ENCODE measurements around the gene PRDM16. TPM values are rescaled to one million over a fixed set of nuclear protein-coding genes. Genes with fewer than 3 reads are reported as not detected.

Gene PRDM16
- total and polyA plus RNA-seq, 2 of the 8 experiments (the other 6 are each of a cell fraction or from before 2014, with no cell fraction given): 0.39 to 0.43 TPM

- DNase-seq (ENCODE audit: low read depth in 1 of 2, low spot score in 2 of 2) (no peak), FAIRE-seq (no peak)
- H3K4me2 ChIP-seq (ENCODE audit: insufficient read depth in 1 of 2, low read depth in 2 of 2, low read length in 2 of 2): no peak overlapping the region
- H2BK5ac ChIP-seq (ENCODE audit: low read depth, low read length): no peak overlapping the region
- no peak overlapping the region for H4K5ac ChIP-seq (ENCODE audit: insufficient read length, low read depth, low read length)
- H3K4ac ChIP-seq (replicated peaks; ENCODE audit: insufficient read length, low read depth, low read length): no peak overlapping the region
- H3K9ac ChIP-seq (replicated peaks in 1 of 4; ENCODE audit: extremely low read depth in 1 of 4, low read depth in 3 of 4, low read length in 3 of 4): no peak overlapping the region
- no peak overlapping the region for H4K91ac ChIP-seq (replicated peaks; ENCODE audit: insufficient read length, low read length)
- H3K27me3 ChIP-seq (replicated peaks in 1 of 4; ENCODE audit: control insufficient read depth in 3 of 4, extremely low read depth in 1 of 4, insufficient read depth in 3 of 4, low read length in 3 of 4): peaks cover 1 to 20% (median 14%) of the 10 kb centered on the region in 4 experiments; a peak in 6 of 7 replicates
- no peak overlapping the region for H4K8ac ChIP-seq (ENCODE audit: extremely low read depth, insufficient read depth, low read length)
- H2BK120ac ChIP-seq (replicated peaks; ENCODE audit: low read depth, low read length): no peak overlapping the region
- no peak overlapping the region for H3K27ac ChIP-seq (ENCODE audit: low read depth, low read length)
- ChIA-PET CTCF (ENCODE audit: partially characterized antibody) (interaction anchor here (0.7 to 2.7 kb wide), 4 partner anchors 10 to 47 kb away, joined by 3 to 11 read pairs (median 4); no protein-coding TSS in a partner anchor), POLR2A (ENCODE audit: partially characterized antibody) (no interaction called here)
- H3K18ac ChIP-seq (ENCODE audit: extremely low read depth, low read length): no peak overlapping the region
- no peak overlapping the region for H3K56ac ChIP-seq (replicated peaks; ENCODE audit: insufficient read length, low read depth, low read length)
- H3K23me2 ChIP-seq (ENCODE audit: low read depth, low read length): no peaks in the 10 kb centered on the region
- no peak overlapping the region for H2AFZ ChIP-seq (ENCODE audit: low read length)
- H2AK5ac ChIP-seq (ENCODE audit: low read depth, low read length): no peak overlapping the region
- peaks cover 0 to 4% (median 1%) of the 10 kb centered on the region in 4 experiments; a peak in 2 of 7 replicates for H3K4me1 ChIP-seq (replicated peaks in 1 of 4; ENCODE audit: control insufficient read depth in 3 of 4, insufficient read depth in 4 of 4, low read length in 3 of 4)
- WGBS, 2 experiments (ENCODE audit: extremely low coverage in 1 of 2, insufficient coverage in 1 of 2, insufficient read length in 1 of 2, insufficient replicate concordance in 2 of 2, low coverage in 1 of 2, low lambda C conversion rate in 2 of 2, missing lambda C conversion rate in 1 of 2): 89% methylated on average over 5 of the region's 5 CpGs; no CpG with 5 or more reads in 1 of the 2 experiments
- no peak overlapping the region for H2BK15ac ChIP-seq (ENCODE audit: low read length)
- H3K23ac ChIP-seq (ENCODE audit: insufficient read length): no peak overlapping the region
- H3K9me3 ChIP-seq (ENCODE audit: insufficient read depth in 2 of 2, low read depth in 1 of 2, low read length in 1 of 2): no peaks in the 10 kb centered on the region
- H2BK20ac ChIP-seq (ENCODE audit: low read length): no peak overlapping the region
- no peaks in the 10 kb centered on the region for H3K79me2 ChIP-seq (ENCODE audit: control insufficient read depth in 1 of 2, insufficient read depth in 2 of 2, low read length in 2 of 2)
- H3K79me1 ChIP-seq (ENCODE audit: low read depth, low read length): no peaks in the 10 kb centered on the region
- H3K36me3 ChIP-seq (ENCODE audit: control insufficient read depth in 2 of 4, insufficient read depth in 4 of 4, low read length in 3 of 4): no peaks in the 10 kb centered on the region; a peak in 1 of 8 replicates
- H3K14ac ChIP-seq (ENCODE audit: insufficient read length): no peak overlapping the region
- peaks cover 0 to 5% of the 10 kb centered on the region in 2 experiments for H4K20me1 ChIP-seq (replicated peaks in 1 of 2; ENCODE audit: control insufficient read depth in 1 of 2, insufficient read depth in 2 of 2, low read length in 2 of 2)
- H2BK12ac ChIP-seq (ENCODE audit: low read depth, low read length): no peak overlapping the region
- no peak overlapping the region for H3K4me3 ChIP-seq (ENCODE audit: extremely low read depth in 1 of 4, insufficient read depth in 2 of 4, low read depth in 3 of 4, low read length in 4 of 4)
- no peak for TF ChIP-seq PHF8 (conservative IDR thresholded peaks at IDR 0.05; ENCODE audit: low read depth, low read length)
- no peak for TF ChIP-seq SP4 (IDR thresholded peaks at IDR 0.05; ENCODE audit: low read length)
- TF ChIP-seq SP2 (IDR thresholded peaks at IDR 0.05; ENCODE audit: low read length): no peak
- no peak for TF ChIP-seq RFX5 (IDR thresholded peaks at IDR 0.05; ENCODE audit: borderline replicate concordance, low read depth, low read length)
- no peak for TF ChIP-seq NANOG (IDR thresholded peaks at IDR 0.05; ENCODE audit: insufficient read depth, low read depth, low read length, poor library complexity, severe bottlenecking)
- no peak for TF ChIP-seq MAFK (IDR thresholded peaks at IDR 0.05; ENCODE audit: low read depth, low read length)
- TF ChIP-seq CEBPB (IDR thresholded peaks at IDR 0.05; ENCODE audit: low read depth, low read length): no peak
- no peak for TF ChIP-seq EGR1 (IDR thresholded peaks at IDR 0.05; ENCODE audit: borderline replicate concordance, low read depth, low read length)
- TF ChIP-seq FOSL1 (IDR thresholded peaks at IDR 0.05; ENCODE audit: insufficient read depth, low read depth, low read length): no peak
- TF ChIP-seq CREB1 (IDR thresholded peaks at IDR 0.05): no peak
- TF ChIP-seq, protein P1, sequence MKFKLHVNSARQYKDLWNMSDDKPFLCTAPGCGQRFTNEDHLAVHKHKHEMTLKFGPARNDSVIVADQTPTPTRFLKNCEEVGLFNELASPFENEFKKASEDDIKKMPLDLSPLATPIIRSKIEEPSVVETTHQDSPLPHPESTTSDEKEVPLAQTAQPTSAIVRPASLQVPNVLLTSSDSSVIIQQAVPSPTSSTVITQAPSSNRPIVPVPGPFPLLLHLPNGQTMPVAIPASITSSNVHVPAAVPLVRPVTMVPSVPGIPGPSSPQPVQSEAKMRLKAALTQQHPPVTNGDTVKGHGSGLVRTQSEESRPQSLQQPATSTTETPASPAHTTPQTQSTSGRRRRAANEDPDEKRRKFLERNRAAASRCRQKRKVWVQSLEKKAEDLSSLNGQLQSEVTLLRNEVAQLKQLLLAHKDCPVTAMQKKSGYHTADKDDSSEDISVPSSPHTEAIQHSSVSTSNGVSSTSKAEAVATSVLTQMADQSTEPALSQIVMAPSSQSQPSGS (IDR thresholded peaks at IDR 0.05; ENCODE audit: low read length): no peak
- TF ChIP-seq TEAD4 (IDR thresholded peaks at IDR 0.05; ENCODE audit: low read depth, low read length): no peak
- no peak for TF ChIP-seq YY1 (IDR thresholded peaks at IDR 0.05; ENCODE audit: low read depth, low read length)
- no peak for TF ChIP-seq RXRA (IDR thresholded peaks at IDR 0.05; ENCODE audit: insufficient read depth, low read depth, low read length)
Observed at GRCh38 chr1:3399732-3400131, 330.7 kb downstream of the PRDM16 start.

Measured in H1 (cell line).